ENCODE measurements around the gene JMY. TPM values are rescaled to one million over a fixed set of nuclear protein-coding genes. Genes with fewer than 3 reads are reported as not detected.

The JMY gene
- total and polyA plus RNA-seq, 2 donors from 2014 or later: 3.8 to 17.5 TPM

GRCh38 chr5:79333852-79334557, 98.1 kb downstream of the JMY start:
- H3K4me1 ChIP-seq (ENCODE audit: control insufficient read depth in 2 of 3, insufficient read depth in 2 of 3, low read depth in 1 of 3, low read length in 3 of 3): no peaks in the 10 kb centered on the region
- no peak overlapping the region for H3K4me3 ChIP-seq (ENCODE audit: low read length in 3 of 3)
- FAIRE-seq (no peak), DNase-seq (no peak)
- H3K9ac ChIP-seq (ENCODE audit: low read length in 3 of 3): no peak overlapping the region
- no peak overlapping the region for H3K27ac ChIP-seq (ENCODE audit: low read depth in 2 of 2, low read length in 2 of 2)
- no peaks in the 10 kb centered on the region for H3K36me3 ChIP-seq (ENCODE audit: control insufficient read depth in 2 of 3, insufficient read depth in 3 of 3, low read length in 3 of 3)
- no peaks in the 10 kb centered on the region for H3K27me3 ChIP-seq (ENCODE audit: control insufficient read depth, insufficient read depth, low read length)
- intact Hi-C loops (cut with DNase I): no loop called here
- H3K9me3 ChIP-seq (ENCODE audit: control insufficient read depth in 2 of 3, insufficient read depth in 1 of 3, low read length in 3 of 3): no peaks in the 10 kb centered on the region
- no peak for TF ChIP-seq CTCF (IDR thresholded peaks at IDR 0.05; ENCODE audit: borderline replicate concordance, extremely low read depth, insufficient read depth)

GRCh38 chr5:79346420-79346824, 110.5 kb downstream of the JMY start:
- H3K9ac ChIP-seq (ENCODE audit: low read length in 3 of 3): no peak overlapping the region
- no peak for TF ChIP-seq CTCF (IDR thresholded peaks at IDR 0.05; ENCODE audit: borderline replicate concordance, extremely low read depth, insufficient read depth)
- H3K4me1 ChIP-seq (ENCODE audit: control insufficient read depth in 2 of 3, insufficient read depth in 2 of 3, low read depth in 1 of 3, low read length in 3 of 3): no peaks in the 10 kb centered on the region
- intact Hi-C loops (cut with DNase I): no loop called here
- H3K27ac ChIP-seq (ENCODE audit: low read depth in 2 of 2, low read length in 2 of 2): no peak overlapping the region
- DNase-seq (no peak), FAIRE-seq (no peak)
- no peaks in the 10 kb centered on the region for H3K36me3 ChIP-seq (ENCODE audit: control insufficient read depth in 2 of 3, insufficient read depth in 3 of 3, low read length in 3 of 3)
- no peaks in the 10 kb centered on the region for H3K27me3 ChIP-seq (ENCODE audit: control insufficient read depth, insufficient read depth, low read length)
- H3K9me3 ChIP-seq (ENCODE audit: control insufficient read depth in 2 of 3, insufficient read depth in 1 of 3, low read length in 3 of 3): no peaks in the 10 kb centered on the region
- H3K4me3 ChIP-seq (ENCODE audit: low read length in 3 of 3): no peak overlapping the region

- no peak for TF ChIP-seq CTCF (IDR thresholded peaks at IDR 0.05; ENCODE audit: borderline replicate concordance, extremely low read depth, insufficient read depth)
- H3K27ac ChIP-seq (ENCODE audit: low read depth in 2 of 2, low read length in 2 of 2): no peak overlapping the region
- H3K4me1 ChIP-seq (ENCODE audit: control insufficient read depth in 2 of 3, insufficient read depth in 2 of 3, low read depth in 1 of 3, low read length in 3 of 3): no peaks in the 10 kb centered on the region
- no peak overlapping the region for H3K9ac ChIP-seq (ENCODE audit: low read length in 3 of 3)
- intact Hi-C loops (cut with DNase I): no loop called here
- H3K4me3 ChIP-seq (ENCODE audit: low read length in 3 of 3): no peak overlapping the region
- H3K9me3 ChIP-seq (ENCODE audit: control insufficient read depth in 2 of 3, insufficient read depth in 1 of 3, low read length in 3 of 3): no peaks in the 10 kb centered on the region
- H3K36me3 ChIP-seq (ENCODE audit: control insufficient read depth in 2 of 3, insufficient read depth in 3 of 3, low read length in 3 of 3): no peaks in the 10 kb centered on the region
- FAIRE-seq (no peak), DNase-seq (no peak)
- no peaks in the 10 kb centered on the region for H3K27me3 ChIP-seq (ENCODE audit: control insufficient read depth, insufficient read depth, low read length)
These were observed 113.1 kb downstream of the JMY start for GRCh38 chr5:79349047-79349446.

- Histone ChIP-seq H3K27ac (ENCODE audit: low read depth in 2 of 2, low read length in 2 of 2) (no peak overlapping the region), H3K9ac (ENCODE audit: low read length in 3 of 3) (no peak overlapping the region), H3K4me3 (ENCODE audit: low read length in 3 of 3) (no peak overlapping the region), H3K36me3 (ENCODE audit: control insufficient read depth in 2 of 3, insufficient read depth in 3 of 3, low read length in 3 of 3) (no peaks in the 10 kb centered on the region), H3K27me3 (ENCODE audit: control insufficient read depth, insufficient read depth, low read length) (no peaks in the 10 kb centered on the region), H3K9me3 (ENCODE audit: control insufficient read depth in 2 of 3, insufficient read depth in 1 of 3, low read length in 3 of 3) (no peaks in the 10 kb centered on the region), H3K4me1 (ENCODE audit: control insufficient read depth in 2 of 3, insufficient read depth in 2 of 3, low read depth in 1 of 3, low read length in 3 of 3) (no peaks in the 10 kb centered on the region)
- FAIRE-seq (no peak), DNase-seq (no peak)
- intact Hi-C loops (cut with DNase I): no loop called here
- TF ChIP-seq CTCF (IDR thresholded peaks at IDR 0.05; ENCODE audit: borderline replicate concordance, extremely low read depth, insufficient read depth): no peak
These were observed 114.0 kb downstream of the JMY start for GRCh38 chr5:79349881-79350280.

Measured in kidney (tissue), 14 donors.